Calu3 (cell line): ENCODE results near the gene SH3RF3. TPM values are rescaled to one million over a fixed set of nuclear protein-coding genes. Genes with fewer than 3 reads are reported as not detected.

Experiments used
- BruUV-seq: library from RNA; stranded (reverse); fragments of 400-500 nt; replicated peaks from 2 replicates; lab custom pipeline; 2021; lab: Mats Ljungman, UMichigan
- CTCF ChIA-PET: fragments of 300-600 bp; sonication (Branson Sonifier 250); formaldehyde crosslinking; loops from one replicate; lab custom pipeline; 2022; ENCODE audit warnings: antibody characterized with exemption; lab: Charles Lee
- DNase-seq: peaks from one replicate; pipeline ENCODE4 v3.0.0; 2022
- H3K27ac Mint-ChIP-seq: one replicate; pipeline ENCODE4 v1.8.0; 2022; ENCODE audit warnings: mixed read lengths; ENCODE audit not compliant: unreplicated experiment
- H3K27me3 Mint-ChIP-seq: one replicate; pipeline ENCODE4 v1.8.0; 2022; ENCODE audit warnings: mixed read lengths; ENCODE audit not compliant: unreplicated experiment
- H3K36me3 Mint-ChIP-seq: one replicate; pipeline ENCODE4 v1.8.0; 2022; ENCODE audit warnings: mild to moderate bottlenecking, moderate library complexity, mixed read lengths; ENCODE audit not compliant: insufficient read depth, unreplicated experiment
- H3K4me1 Mint-ChIP-seq: one replicate; pipeline ENCODE4 v1.8.0; 2022; ENCODE audit warnings: mild to moderate bottlenecking, low read depth, mixed read lengths; ENCODE audit not compliant: unreplicated experiment
- H3K4me3 Mint-ChIP-seq: one replicate; pipeline ENCODE4 v1.8.0; 2022; ENCODE audit warnings: mild to moderate bottlenecking, low read depth, moderate library complexity, mixed read lengths; ENCODE audit not compliant: unreplicated experiment
- H3K9me3 Mint-ChIP-seq: one replicate; pipeline ENCODE4 v1.8.0; 2022; ENCODE audit warnings: low read depth, mixed read lengths; ENCODE audit not compliant: unreplicated experiment
- CTCF ChIP-seq: fragments of 200-600 bp; IDR thresholded peaks from one replicate; pipeline ENCODE4 v1.8.0; 2022; ENCODE audit warnings: antibody characterized with exemption; ENCODE audit not compliant: unreplicated experiment
- intact Hi-C: fragments of 100-400 bp; cut with micrococcal nuclease; formaldehyde crosslinking; loops from one replicate; pipeline ENCODE4 v1.10.0; 2022; ENCODE audit not compliant: unreplicated experiment
- total RNA-seq: library from RNA; stranded (reverse); gene quantifications from 2 replicates; pipeline ENCODE4 v1.2.3, GENCODE V29; 2022

The SH3RF3 gene
- total RNA-seq, 1 experiment from 2014 or later: 0.17 TPM

- Mint-ChIP-seq H3K4me1 (no peaks in the 10 kb centered on the region), H3K4me3 (no peak overlapping the region), H3K36me3 (no peaks in the 10 kb centered on the region), H3K27me3 (peaks cover 85% of the 10 kb centered on the region), H3K27ac (no peak overlapping the region), H3K9me3 (no peaks in the 10 kb centered on the region)
- BruUV-seq: no TSS peak
- no peak for TF ChIP-seq CTCF
- CTCF ChIA-PET: no interaction called here
- intact Hi-C loops: no loop called here
- no peak for DNase-seq
Measured at GRCh38 chr2:109174214-109174613, 45.2 kb downstream of the SH3RF3 start.

- intact Hi-C loops: no loop called here
- CTCF ChIA-PET: no interaction called here
- no peaks in the 10 kb centered on the region for H3K4me1 Mint-ChIP-seq
- no peaks in the 10 kb centered on the region for H3K36me3 Mint-ChIP-seq
- no peak overlapping the region for H3K4me3 Mint-ChIP-seq
- no peak for TF ChIP-seq CTCF
- H3K27me3 Mint-ChIP-seq: peaks cover 85% of the 10 kb centered on the region
- no peak overlapping the region for H3K27ac Mint-ChIP-seq
- no peaks in the 10 kb centered on the region for H3K9me3 Mint-ChIP-seq
- DNase-seq: no peak
- no TSS peak for BruUV-seq
Measured at GRCh38 chr2:109174626-109175349, 45.8 kb downstream of the SH3RF3 start.

GRCh38 chr2:109175350-109175678, 46.3 kb downstream of the SH3RF3 start:
- no peak overlapping the region for H3K4me3 Mint-ChIP-seq
- H3K9me3 Mint-ChIP-seq: no peaks in the 10 kb centered on the region
- no peaks in the 10 kb centered on the region for H3K4me1 Mint-ChIP-seq
- intact Hi-C loops: no loop called here
- H3K36me3 Mint-ChIP-seq: no peaks in the 10 kb centered on the region
- no peak for DNase-seq
- H3K27me3 Mint-ChIP-seq: peaks cover 85% of the 10 kb centered on the region
- no peak for TF ChIP-seq CTCF
- CTCF ChIA-PET: no interaction called here
- BruUV-seq: no TSS peak
- H3K27ac Mint-ChIP-seq: no peak overlapping the region

GRCh38 chr2:109176928-109177327, 47.9 kb downstream of the SH3RF3 start:
- intact Hi-C loops: no loop called here
- BruUV-seq: no TSS peak
- Mint-ChIP-seq H3K27me3 (peaks cover 92% of the 10 kb centered on the region), H3K27ac (no peak overlapping the region), H3K4me3 (no peak overlapping the region), H3K36me3 (no peaks in the 10 kb centered on the region), H3K4me1 (no peaks in the 10 kb centered on the region), H3K9me3 (no peaks in the 10 kb centered on the region)
- no peak for DNase-seq
- CTCF ChIA-PET: no interaction called here
- TF ChIP-seq CTCF: no peak
